Stimulated activated CD4-positive, alpha-beta T cell treated with anti-CD3 and anti-CD28 coated beads, TNF-alpha, amount 100 ng/mL, for 1 hour (primary cell): ENCODE data around the gene TMCO4.

ENCODE experiments used
- DNase-seq, 3 donors: peaks; one replicate each; pipeline ENCODE4 v3.0.0-alpha.2; 2020; ENCODE audit warnings: low read depth in 3 of 3, low spot score in 1 of 3

The TMCO4 gene

DNA sequence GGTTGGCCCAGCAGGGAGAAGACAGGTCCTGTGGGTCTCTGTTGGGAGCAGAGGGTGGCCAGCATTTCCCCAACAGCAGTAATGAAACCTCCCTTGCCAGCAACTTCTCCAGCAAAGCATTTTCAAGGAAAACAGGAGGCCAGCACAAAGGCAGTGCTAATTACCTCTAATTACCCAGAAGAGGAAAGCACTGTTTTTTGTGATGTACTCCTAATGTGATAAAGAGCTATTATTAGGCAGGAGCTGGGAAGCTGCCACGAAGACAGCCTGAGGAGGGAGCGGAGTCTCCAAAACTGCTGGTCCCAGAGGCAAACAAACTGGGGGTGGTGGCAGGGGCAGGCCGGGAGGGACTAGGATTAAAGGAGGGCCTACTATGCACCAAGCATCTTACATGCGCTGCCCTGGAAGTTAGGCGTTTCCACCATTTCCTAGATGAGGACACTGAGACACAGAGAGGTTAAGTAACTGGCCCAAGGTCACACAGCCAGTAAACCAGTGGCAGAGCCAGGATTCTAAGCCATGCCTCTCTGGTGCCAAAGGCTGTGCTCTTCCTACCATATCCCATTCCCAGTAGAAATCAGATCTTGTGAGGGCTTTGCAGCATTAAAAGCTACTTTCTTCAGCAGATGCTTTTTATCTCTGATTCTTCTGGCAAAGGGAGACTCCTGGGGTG, 110.5 kb downstream of the TMCO4 start:
- no peak for DNase-seq

DNA sequence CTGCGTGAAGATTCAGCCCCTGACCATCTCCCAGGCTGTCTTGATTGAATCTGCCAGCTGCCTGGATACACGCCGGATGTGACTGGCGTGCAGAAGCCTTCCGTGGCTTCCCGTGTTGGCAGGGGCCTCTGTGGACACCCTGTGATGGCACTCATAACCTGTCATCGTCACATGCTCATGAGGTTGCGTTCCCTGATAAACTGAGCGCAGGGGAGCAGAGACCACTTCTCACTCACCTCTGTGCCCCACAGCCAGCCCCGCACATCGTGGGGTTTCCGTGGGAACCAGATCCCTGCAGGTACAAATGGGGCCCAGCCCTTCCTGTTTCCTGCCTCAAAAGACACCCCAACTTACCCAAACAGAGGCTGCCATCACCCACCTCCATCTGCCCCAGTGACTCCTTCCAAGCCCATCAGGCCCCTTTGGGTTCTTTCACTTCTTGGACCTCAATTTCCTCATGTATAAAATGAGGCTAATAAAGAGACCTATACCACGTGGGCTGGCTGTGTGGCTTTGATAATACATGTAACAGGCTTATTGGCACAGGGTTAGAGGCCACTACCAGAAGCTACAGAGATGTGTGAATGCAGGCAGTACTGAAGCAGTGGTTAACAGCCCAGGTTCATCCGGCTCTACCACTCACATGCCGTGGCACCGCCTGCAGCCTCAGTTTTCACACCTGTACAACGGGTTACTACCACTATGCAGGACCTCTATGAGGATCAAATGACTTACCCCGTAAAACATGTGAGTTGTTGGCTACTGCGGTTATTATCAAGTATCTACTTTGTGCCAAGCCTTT, 111.5 kb downstream of the TMCO4 start:
- no peak for DNase-seq

DNA sequence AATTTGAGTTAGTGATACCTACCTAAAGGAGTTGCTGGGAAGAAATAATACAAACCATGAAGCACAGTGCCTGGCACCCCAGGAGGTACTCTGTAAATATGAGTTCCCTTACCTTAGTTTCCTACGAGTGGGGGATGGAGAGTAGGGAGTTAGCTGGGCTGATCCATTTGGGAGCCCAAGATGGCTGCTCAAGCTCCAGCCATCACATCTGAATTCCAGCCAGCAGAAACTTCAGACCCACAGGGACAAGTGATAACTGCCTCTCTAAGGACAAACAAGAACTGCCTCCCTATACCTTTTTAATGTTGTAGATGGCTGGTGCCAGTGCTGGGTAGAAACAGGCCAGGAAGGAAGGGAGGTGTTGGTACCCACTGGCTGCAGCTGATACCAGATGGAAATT, 112.3 kb downstream of the TMCO4 start:
- no peak for DNase-seq

DNA sequence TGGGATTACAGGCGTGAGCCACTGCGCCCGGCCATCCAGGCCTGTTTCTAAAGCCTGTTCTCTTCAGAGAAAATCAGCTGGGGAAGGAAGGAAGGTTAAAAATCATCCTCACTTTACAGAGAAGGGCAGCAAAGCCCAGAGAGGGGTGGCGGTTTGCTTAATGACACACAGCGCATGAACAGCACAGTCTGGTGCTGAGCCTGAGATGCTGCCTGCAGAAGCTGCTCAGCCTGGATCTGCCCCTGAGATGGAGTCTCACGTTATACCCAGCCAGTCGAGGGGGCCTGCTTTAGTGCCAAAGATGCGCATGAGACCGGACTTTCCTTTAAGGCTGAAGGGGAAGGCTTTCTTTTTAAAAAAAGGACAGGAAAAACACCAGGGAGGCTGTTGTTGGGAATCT, 113.7 kb downstream of the TMCO4 start:
- no peak for DNase-seq

DNA sequence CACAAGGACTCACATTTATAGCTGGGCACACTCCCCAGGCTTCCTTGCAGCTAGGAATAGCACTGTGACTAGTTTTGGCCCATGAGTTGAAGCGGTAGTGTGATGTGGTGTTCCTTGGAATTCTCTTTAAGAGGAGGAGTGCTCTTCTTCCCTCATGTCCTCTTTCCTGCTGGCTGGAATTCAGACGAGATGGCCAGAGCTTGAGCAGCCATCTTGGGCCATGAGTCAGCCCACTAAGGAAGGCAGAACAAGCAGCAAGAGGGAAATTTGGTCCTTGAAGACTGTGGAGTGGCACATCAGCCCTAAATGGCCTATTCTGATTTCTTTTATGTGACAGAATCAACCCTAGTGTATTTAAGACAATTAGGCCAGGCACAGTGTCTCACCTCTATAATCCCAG, 115.0 kb downstream of the TMCO4 start:
- DNase-seq, result no peak

DNA sequence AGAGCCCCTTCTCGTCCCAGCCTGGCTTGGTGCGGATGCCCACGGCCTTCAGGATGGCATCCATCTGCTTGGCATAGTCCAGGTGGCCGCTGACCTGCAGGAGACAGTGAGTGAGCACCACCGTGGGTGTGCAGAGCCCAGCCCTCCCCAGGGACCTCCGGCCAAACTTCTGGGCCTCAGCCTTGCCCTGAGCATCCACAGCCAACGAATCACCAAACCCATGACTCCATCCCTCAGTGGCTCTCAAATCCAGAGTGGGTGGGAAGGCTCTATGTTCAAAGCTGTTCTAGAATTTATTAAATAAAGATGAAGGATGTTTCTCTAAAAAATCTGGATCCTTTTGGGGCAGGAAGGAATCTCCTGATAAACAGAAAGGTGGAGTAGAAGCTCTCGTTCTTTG, 116.4 kb downstream of the TMCO4 start:
- DNase-seq, result no peak

DNA sequence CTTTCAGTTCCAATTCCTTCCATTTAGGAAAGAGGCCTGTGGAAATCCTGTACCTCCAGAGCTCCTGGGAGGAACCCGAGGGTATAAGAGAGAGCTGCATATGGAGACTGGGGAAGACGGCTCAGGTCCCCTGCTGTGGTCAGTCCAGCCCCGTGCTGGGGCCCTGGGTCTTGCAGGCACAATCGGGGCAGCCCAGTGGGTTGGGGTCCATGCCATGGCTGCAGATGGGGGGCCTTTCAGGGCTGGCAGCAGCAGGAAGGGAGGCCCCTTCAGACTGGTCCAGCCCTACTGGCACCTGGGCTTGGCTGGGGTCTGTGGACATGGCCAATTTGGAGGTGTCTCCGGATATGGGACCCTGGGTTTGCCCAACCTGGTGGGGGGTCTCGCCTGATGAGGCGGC, 116.8 kb downstream of the TMCO4 start:
- DNase-seq, result no peak

DNA sequence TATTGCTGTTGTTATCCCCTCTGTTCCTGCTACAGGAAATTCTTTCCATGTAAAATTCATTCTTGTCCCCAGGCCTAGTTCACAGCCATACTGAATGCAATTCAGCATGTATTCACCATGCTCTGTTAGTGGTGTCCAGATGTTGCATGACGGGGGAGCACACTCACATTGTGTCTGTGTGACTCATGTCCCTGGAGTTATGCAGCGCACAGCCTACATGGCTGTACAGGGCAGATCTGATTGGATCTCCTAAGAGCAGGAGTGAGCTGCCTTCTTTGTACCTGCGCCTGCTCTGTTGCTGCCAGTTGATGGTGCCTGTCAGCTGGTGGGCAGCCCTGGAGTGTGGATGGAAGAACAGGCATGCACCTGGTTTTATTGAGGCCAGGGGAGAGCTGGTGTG, 117.5 kb downstream of the TMCO4 start:
- no peak for DNase-seq

DNA sequence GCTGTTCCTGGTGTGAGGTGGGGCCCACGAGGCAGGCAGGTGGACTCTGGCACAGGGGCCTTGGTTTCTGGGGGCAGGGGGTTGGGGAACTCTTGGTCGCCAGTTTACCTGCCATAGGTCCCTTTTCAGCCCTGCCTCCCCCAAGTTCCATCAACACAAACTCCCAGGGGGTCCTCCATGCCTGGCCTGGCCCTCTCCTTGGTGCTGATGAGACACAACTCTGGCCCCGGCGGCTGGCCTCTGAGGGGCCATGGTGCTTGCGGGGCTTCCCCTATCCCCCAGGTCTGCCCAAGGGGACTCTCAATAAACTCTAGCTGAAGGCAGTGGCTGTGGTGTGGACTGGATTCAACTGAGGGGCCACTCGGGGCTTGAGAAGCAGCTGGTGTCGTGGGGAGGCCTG, 119.1 kb downstream of the TMCO4 start:
- no peak for DNase-seq

DNA sequence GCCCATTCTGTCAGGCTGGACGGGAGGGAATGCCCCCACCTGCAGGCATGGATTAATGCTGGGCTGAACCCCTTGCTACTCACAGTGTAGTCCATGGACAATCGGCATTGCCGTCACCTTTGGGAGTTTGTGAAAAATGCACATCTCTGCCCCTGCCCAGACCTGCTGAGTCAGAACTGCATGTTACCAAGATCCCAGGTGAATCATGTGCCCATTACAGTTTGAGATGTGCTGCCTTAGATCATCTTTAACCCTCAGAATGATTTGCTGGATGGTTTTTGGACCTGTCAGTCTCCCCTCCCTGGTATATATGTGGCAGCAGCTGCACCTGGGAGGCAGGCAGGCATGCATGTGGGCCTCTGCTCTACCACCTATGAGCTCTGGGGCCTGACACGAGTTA, 120.0 kb downstream of the TMCO4 start:
- DNase-seq, result no peak

DNA sequence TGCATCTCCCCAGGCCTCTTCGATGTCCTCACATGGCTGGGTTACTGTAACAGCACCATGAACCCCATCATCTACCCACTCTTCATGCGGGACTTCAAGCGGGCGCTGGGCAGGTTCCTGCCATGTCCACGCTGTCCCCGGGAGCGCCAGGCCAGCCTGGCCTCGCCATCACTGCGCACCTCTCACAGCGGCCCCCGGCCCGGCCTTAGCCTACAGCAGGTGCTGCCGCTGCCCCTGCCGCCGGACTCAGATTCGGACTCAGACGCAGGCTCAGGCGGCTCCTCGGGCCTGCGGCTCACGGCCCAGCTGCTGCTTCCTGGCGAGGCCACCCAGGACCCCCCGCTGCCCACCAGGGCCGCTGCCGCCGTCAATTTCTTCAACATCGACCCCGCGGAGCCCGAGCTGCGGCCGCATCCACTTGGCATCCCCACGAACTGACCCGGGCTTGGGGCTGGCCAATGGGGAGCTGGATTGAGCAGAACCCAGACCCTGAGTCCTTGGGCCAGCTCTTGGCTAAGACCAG, 120.7 kb downstream of the TMCO4 start:
- DNase-seq, result no peak

DNA sequence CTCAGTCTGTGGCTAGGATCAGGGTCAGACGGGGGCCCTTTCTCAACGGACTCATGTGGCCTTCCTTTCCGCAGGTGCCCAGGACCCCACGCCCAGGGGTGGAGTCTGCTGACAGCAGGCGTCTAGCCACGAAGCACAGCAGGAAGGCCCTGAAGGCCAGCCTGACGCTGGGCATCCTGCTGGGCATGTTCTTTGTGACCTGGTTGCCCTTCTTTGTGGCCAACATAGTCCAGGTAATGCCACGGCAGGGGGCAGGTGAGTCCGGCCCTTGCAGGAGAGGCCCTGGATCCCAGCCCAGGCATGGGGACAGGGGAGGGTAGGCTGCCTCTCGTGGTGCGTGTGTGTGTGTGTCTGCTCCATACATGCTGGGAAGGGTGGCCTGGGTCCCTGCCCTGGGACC, 121.2 kb downstream of the TMCO4 start:
- no peak for DNase-seq

DNA sequence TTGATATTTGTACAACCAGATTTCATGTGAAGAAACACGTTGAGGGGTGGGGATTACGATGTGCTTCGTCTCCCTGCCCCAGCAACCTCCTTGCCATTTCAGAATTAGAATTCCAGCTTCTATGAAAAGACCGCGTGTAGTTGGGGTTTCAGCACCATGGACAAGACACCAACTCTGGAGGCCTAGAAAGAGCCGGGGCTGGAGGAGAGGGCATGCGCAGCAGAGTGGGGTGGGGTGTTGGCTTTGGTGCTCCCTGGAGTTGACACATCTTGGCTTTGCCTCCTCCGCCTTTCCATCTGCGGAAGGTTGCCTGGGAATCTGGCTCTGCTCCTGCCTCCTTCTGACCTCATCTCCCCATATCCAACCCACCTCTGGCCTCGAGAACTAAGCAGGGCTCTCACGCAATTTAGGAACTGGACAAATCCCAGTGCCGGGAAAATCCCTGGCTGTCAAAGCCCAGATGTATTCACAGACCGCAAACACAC, 123.2 kb downstream of the TMCO4 start:
- DNase-seq, result no peak

DNA sequence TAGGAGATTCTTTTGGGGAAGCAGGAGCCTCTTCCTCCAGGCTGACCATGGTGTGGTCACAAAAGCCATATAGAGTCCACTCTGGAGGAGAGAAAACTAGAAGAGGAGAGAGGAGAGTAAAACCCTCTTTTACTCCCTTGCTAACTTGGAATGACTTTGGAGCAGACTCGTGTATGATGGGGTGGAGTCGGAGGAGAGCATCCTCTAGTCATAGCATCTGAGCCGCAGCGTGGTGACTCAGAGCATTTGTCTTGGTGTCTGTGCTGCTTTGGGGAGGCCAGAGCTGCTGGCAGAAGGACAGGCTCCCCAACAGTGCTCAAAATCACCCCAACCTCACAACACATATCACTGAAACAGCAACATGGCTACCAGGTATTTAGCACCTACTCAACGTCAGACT, 123.9 kb downstream of the TMCO4 start:
- DNase-seq, result no peak

DNA sequence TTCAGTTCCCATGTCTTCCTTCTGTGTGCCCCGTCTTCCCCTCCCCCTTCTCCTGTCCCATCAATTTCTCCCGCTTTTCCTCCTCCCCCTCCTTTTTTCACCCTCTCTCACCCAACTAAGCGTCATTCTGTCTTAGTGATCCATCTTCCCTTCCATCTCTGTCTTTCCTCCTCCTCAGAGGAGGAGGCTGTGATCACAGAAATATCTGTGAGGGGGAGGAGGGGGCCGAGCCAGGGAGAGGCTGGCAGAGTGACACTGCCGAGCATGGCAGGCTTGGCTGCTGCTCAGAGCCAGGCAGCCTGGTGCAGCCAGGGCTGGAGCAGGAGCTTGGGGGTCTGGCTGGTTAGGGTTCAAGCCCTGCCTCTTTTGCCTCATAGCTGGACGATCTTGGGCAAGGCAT, 127.5 kb downstream of the TMCO4 start:
- DNase-seq, result no peak

DNA sequence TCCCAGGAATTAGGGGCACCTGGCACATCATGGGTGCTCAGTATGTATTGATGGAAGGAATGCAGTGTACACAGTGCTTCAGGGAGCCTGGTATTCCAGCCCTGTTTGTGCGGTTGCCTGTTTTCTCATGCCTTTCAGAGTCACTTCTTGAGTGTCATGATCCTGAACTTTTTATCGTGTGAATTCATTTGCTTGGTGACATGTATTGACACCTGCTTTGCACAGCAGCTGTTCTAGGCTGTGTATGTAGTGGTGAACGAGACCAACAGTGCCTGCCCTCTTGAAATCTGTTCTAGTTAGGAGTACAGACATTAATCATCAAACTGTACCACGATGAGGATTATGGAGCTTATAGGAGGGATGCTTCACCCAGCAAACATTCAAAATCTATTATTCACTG, 128.9 kb downstream of the TMCO4 start:
- DNase-seq, result no peak

DNA sequence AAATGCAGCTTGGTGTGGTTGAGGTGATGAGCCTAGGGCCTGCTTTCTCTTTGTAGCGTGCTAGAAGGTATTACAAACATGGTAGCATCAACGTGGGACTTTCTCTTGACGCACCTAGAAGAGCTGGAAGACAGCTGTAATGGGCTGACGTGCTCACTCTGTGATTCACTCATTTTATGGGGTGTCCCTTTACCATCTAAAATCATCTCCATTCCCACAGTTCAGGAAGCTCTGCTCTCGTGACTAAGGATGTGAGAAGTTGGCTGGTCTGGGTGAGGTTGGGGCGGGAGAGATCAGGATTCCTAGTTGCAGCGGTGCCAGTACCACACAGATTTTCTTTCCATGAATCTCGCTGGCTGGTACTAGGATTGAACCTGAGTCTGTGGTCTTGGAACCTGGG, 130.8 kb downstream of the TMCO4 start:
- no peak for DNase-seq

DNA sequence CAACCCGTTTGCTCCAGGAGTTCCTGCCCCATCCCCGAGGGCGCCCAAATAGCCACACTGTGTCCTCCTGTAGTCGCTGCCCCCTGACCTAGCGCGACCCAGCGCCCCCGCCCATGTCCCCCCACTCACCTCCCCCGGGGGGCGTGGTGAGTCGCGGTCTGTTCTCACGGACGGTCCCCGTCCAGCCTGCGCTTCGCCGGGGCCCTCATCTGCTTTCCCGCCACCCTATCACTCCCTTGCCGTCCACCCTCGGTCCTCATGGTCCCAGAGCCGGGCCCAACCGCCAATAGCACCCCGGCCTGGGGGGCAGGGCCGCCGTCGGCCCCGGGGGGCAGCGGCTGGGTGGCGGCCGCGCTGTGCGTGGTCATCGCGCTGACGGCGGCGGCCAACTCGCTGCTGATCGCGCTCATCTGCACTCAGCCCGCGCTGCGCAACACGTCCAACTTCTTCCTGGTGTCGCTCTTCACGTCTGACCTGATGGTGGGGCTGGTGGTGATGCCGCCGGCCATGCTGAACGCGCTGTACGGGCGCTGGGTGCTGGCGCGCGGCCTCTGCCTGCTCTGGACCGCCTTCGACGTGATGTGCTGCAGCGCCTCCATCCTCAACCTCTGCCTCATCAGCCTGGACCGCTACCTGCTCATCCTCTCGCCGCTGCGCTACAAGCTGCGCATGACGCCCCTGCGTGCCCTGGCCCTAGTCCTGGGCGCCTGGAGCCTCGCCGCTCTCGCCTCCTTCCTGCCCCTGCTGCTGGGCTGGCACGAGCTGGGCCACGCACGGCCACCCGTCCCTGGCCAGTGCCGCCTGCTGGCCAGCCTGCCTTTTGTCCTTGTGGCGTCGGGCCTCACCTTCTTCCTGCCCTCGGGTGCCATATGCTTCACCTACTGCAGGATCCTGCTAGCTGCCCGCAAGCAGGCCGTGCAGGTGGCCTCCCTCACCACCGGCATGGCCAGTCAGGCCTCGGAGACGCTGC, 133.9 kb downstream of the TMCO4 start:
- DNase-seq, result no peak

DNA sequence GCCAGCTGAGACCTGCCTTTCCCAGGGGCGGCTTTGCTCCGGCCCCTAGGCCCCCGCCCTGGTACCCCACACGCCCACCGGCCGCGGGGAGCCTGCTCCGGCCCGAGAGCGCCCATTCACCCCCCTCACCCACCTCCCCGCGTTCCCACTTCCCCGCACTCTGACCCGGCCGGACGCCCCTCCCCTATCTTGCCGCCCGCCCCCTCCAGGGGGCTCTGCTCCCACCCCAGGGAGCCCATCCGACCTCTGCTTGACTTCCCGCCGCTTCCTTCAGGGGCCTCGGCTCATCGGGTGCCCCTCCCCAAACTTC, 134.6 kb downstream of the TMCO4 start:
- DNase-seq, result no peak

DNA sequence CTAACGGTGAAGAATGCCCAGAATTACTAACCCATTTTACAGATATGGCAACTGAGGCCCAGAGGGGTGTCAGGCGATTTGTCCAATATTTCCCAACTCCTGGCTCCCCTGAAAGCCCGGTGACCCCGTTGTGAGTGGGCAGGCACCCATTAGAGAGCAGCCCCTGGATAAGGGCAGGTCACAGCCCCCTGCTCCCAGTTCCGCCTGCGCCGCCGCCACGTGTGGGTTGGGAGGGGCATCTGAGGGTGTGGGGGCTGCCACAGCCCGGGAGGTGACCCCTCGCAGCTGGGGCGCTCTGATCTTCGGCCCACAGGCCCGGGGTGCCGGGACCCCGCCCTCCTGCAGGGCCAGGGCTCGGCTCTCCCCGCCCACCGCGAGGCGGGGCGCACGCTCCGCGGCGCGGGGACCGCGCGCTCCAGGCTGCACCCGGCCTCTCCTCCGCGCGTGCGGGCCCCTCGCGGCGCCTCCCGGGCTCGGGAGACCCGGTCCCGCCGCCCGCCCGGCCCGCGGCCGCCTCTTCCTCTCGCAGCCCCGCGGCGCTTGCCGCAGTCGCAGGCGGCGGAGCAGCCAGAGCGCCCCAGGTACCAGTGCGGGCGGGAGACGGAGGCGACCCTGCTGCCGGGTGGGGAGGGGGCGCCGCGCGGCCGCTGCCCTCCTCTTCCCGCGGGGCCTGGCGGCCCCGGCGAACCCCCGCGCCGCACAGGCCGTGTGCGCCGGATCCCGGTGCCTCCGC, 135.1 kb downstream of the TMCO4 start, which contains the start of gene HTR6:
Gene HTR6 (plus strand): TSS at position 423 of the 733 bp plus-strand sequence. CDS start 879 bp downstream, outside the sequence.
- DNase-seq, result no peak

DNA sequence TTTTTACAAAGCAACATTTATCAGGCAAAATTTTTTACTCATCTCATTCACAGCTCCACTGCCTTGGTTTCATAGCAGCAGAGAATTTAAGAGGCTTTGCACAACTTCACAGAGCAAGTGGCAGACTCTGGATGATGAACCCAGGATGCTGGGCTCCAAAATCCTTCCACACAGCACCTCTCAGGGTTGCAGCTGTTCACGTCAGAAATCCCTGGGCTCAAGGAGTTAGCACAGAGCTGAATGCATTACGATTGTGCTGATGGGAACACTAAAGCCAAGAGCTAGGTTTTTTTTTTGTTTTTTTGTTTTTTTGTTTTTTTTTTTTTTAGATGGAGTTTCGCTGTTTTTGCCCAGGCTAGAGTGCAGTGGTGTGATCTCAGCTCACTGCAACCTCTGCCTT, 137.4 kb downstream of the TMCO4 start:
- no peak for DNase-seq
